ENCODE data around the gene ZNF618.

ZNF618 gene, protein sequence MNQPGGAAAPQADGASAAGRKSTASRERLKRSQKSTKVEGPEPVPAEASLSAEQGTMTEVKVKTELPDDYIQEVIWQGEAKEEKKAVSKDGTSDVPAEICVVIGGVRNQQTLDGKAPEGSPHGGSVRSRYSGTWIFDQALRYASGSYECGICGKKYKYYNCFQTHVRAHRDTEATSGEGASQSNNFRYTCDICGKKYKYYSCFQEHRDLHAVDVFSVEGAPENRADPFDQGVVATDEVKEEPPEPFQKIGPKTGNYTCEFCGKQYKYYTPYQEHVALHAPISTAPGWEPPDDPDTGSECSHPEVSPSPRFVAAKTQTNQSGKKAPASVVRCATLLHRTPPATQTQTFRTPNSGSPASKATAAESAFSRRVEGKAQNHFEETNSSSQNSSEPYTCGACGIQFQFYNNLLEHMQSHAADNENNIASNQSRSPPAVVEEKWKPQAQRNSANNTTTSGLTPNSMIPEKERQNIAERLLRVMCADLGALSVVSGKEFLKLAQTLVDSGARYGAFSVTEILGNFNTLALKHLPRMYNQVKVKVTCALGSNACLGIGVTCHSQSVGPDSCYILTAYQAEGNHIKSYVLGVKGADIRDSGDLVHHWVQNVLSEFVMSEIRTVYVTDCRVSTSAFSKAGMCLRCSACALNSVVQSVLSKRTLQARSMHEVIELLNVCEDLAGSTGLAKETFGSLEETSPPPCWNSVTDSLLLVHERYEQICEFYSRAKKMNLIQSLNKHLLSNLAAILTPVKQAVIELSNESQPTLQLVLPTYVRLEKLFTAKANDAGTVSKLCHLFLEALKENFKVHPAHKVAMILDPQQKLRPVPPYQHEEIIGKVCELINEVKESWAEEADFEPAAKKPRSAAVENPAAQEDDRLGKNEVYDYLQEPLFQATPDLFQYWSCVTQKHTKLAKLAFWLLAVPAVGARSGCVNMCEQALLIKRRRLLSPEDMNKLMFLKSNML

GRCh38 chr9:113876151-113876992 lies at the start of gene ZNF618:
TSS of gene ZNF618 (plus strand) at chr9:113876309. CDS start at chr9:113876381, 72 bp downstream.
- DNase-seq: peak in 1 of 2 donors; percentile 28

- peak in 1 of 2 donors; percentile 41 for DNase-seq
Observed at GRCh38 chr9:113828221-113828620, 47.9 kb upstream of the ZNF618 start.

DNA sequence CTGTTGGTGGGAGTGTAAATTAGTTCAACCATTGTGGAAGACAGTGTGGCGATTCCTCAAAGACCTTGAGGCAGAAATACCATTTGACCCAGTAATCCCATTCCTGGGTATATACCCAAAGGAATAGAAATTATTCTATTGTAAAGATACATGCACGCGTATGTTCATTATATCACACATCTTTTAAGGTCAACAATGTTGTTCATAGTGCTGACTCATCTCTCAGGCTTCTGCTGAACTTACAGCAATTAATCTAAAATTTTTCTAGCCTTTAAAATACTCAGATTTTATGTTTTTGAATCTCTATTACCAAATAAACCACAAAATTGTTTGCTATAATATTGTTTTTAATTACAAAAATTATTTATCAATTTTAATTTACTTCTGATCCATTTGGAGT lies 38.8 kb upstream of the ZNF618 start:
- no peak for DNase-seq

DNA sequence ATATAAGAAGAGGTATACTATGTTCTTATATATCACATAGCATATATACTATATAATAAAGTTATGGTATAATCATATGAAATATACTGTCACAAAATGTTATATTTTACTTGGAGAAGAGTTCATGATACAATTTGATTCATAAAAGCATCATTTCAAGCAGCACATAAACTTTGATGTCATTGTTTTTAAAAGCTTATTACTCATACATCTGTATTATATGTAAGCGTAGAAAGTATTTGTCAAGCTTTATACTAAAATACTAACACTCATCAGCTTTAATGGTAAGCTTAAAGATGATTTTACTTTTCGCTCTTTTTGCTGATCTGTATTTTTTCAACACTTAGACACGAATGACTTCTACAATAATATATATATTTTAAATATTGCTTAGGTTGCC lies 34.0 kb upstream of the ZNF618 start:
- no peak for DNase-seq

- DNase-seq: no peak
Observed at GRCh38 chr9:113844466-113844865, 31.6 kb upstream of the ZNF618 start.

DNA sequence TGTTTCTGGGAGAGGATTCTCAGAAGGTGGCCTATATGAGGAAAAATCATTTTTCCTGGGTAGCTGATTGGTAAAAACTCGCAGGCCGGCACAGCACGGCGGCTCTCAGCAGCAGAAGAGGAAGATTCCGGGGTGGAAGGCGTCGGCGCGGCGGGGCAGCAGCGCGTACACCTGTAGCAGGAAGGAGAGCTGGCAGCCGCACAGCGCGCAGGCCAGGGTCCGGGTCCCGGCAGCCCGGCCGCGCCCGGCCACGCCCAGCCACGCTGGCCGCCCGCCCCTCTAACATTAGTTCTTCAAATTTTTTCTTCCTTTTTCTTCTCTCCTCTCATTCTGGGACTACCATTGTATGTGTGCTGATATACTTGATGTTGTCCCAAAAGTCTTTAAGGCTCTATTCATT lies 24.8 kb upstream of the ZNF618 start:
- DNase-seq: no peak

GRCh38 chr9:113851873-113852272 lies 24.2 kb upstream of the ZNF618 start:
- peak in 1 of 2 donors; percentile 43 for DNase-seq

DNA sequence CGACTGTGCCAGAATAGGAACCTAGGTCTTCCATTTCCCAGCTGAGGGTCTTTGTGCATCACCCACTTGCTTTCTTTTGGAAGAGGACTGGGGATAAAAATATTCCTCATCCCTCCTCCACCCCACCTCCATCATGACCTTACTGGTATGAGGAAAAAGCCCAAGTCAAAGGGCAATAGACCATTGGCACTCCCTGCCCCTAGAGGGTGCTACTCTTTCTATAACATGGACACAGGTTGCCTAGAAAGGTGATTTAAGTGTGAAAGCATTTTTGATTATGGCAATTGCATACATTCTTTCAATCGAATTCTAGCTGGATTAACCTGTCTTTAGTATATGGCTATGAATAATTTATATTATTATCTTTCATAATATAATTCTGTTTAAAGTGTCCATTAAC lies 22.8 kb upstream of the ZNF618 start:
- DNase-seq: no peak

GRCh38 chr9:113854310-113854709 lies 21.8 kb upstream of the ZNF618 start:
- no peak for DNase-seq

- no peak for DNase-seq
Observed at GRCh38 chr9:113857875-113858274, 18.2 kb upstream of the ZNF618 start.

- DNase-seq: no peak
Observed at GRCh38 chr9:113858282-113858681, 17.8 kb upstream of the ZNF618 start.

DNA sequence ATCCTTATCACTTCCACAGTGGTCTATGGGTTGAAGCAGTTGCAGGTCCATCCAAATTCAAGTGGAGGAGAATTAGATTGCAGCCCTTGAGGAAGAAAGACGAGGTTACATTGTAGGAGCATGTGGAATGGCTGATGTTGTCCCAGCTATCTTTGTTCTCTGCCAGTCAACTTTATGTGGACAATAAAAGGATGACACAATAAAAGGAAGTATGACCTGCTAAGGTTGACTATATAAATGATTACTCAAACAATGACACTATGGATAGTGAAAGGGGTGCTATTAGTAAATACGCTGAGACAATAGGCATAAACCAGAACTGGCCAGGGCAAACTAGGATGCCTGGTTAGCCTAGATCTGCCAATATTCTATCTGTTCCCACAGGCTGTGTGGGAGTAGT lies 12.8 kb upstream of the ZNF618 start:
- DNase-seq: no peak

DNA sequence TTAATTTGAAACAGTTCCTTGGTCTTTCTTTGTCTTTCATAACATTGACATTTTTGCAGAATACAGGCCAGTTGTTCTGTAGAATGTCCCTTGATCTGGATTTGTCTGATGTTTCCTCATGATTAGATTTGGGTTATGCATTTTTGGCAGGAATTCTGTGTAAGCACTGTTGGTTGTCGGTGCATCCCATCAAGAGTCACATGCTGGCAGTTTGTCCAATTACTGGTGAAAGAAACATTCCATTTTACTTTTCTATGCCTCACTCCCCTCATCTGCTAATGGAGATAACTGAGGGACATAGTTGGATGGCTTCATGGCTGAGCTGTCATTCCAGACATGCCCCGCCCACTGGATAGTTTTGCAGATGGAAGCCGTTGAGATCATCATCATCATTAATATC lies 7.6 kb upstream of the ZNF618 start:
- no peak for DNase-seq

GRCh38 chr9:113872485-113873143 lies 3.5 kb upstream of the ZNF618 start:
- no peak for DNase-seq

GRCh38 chr9:113873446-113873845 lies 2.7 kb upstream of the ZNF618 start:
- DNase-seq: no peak

DNA sequence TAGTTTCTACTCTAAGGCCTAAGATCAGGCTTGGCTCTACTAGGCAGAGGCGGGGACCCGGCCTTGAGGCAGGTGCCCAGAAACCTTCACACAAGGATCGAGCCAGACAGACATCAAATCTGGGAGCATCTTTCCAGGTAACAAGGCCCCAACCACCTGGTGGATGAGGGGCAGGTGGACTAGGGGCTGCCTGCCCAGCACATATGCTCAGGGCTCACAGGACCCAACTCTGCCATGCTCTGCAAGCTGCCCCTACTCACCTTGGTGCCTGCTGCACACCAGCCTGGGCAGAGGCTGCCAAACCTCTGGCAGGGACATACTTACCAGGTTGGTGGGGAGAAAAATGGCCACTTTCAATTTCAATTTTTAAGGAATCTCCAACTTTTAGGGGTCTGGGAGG lies 2.2 kb upstream of the ZNF618 start:
- DNase-seq: no peak

- no peak for DNase-seq
Observed at GRCh38 chr9:113875459-113876150, 504 bp upstream of the ZNF618 start.

DNA sequence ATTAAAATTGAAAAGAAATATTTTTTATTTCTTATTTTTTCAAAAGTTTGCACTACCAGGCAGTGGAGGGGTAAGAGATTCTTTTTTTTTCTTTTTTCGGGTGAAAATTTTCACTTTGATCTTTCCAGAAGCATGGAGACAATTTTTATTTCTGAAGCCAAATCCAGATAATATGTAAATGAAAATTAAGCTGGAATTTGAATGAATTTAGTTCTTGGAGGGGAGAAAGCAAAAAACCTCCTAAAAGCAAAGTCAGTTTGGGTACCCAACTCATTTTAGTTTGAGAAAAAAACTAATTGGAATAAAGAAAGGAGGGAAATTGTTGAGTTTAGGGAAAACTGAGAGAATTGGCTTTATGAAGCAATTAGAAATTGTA lies 872 bp downstream of the ZNF618 start:
- no peak for DNase-seq

DNA sequence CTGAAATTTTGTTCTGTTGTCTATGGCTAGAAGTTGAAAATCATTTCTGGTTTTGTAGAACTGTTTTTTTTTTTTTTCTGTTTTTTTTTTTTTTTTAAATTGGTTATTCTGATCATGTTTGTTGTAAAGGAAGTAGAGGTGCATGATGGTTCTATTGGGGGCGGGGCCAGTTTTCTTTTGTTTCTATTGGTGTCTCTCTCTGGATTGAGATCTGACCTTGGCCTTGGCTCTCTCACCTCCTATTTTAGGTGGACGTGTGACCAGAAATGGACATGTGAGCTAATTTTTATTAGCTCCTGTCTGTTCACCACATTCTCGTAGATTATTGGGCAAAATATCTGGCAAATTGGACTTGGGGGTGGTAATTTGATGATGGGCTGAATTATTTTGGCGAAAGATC lies 3.2 kb downstream of the ZNF618 start:
- no peak for DNase-seq

DNA sequence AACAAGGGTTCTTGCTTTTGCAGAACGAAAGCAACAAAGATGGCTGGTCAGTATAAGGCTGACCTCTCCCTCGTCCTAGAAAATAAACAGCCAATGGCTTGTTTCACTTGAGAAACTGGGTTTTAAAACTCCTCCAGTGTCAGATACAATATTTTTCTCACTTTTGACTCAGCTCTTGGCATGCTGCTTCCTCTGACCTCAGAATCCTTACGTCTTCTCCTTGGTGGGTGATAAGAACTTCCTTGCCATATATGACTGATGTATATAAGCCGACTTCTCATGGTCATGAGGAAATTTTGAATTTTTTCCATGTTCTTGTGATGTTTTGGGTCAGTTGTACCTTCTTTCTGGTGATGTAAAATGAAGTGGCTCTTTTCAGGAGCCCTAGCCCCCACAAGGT lies 3.8 kb downstream of the ZNF618 start:
- DNase-seq: no peak

DNA sequence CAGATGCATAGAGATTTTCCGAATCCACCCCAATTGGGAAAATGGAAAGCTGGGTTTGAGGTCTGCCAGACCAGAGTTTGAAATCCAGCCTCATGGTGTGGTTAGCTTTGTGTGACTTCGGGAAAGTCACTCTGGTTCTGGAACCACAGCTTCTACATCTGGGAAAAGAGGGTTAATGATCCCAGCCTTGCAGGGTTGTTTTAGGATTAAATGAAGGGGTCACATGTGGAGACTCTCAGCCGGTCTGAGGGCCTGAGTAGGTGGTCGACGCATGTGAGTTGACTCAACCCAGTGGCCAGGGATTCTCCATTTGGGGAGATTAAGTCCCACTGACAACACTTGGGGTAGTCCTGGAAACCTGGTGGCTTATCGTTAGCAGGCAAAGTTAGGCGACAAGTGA lies 6.1 kb downstream of the ZNF618 start:
- no peak for DNase-seq

GRCh38 chr9:113882636-113883164 lies 6.6 kb downstream of the ZNF618 start:
- DNase-seq: no peak
